ENCODE measurements around the gene LDB3.
A peak's percentile ranks its signal among the peaks of the same experiment; 100 is the strongest.

The LDB3 gene

GRCh38 chr10:86758189-86759072, 90.1 kb downstream of the LDB3 start:
- TF ChIP-seq CTCF (IDR thresholded peaks at IDR 0.05; ENCODE audit: low read depth, low read length, missing control alignments), result no peak
- no peak for DNase-seq (ENCODE audit: low read depth)
- H3K4me3 ChIP-seq (ENCODE audit: low read depth, low read length), result peak overlapping the region; percentile 63; the same call in 1 of the 2 replicates

- H3K4me3 ChIP-seq (ENCODE audit: low read depth, low read length), result no peak overlapping the region
- no peak for DNase-seq (ENCODE audit: low read depth)
These were observed 90.9 kb downstream of the LDB3 start for GRCh38 chr10:86759073-86759672.

GRCh38 chr10:86763404-86763803, 95.1 kb downstream of the LDB3 start:
- no peak for DNase-seq (ENCODE audit: low read depth)
- no peak overlapping the region for H3K4me3 ChIP-seq (ENCODE audit: low read depth, low read length)
- no peak for TF ChIP-seq CTCF (IDR thresholded peaks at IDR 0.05; ENCODE audit: low read depth, low read length, missing control alignments)

More at GRCh38 chr10:86759073-86759672, 90.9 kb downstream of the LDB3 start:
- no peak for TF ChIP-seq CTCF (IDR thresholded peaks at IDR 0.05; ENCODE audit: low read depth, low read length, missing control alignments)

- DNase-seq (ENCODE audit: low read depth), result no peak
- no peak for TF ChIP-seq CTCF (IDR thresholded peaks at IDR 0.05; ENCODE audit: low read depth, low read length, missing control alignments)
These were observed 97.2 kb downstream of the LDB3 start for GRCh38 chr10:86765548-86765947.

GRCh38 chr10:86768412-86769062, 100.2 kb downstream of the LDB3 start:
- no peak for TF ChIP-seq CTCF (IDR thresholded peaks at IDR 0.05; ENCODE audit: low read depth, low read length, missing control alignments)
- H3K4me3 ChIP-seq (ENCODE audit: low read depth, low read length), result no peak overlapping the region
- no peak for DNase-seq (ENCODE audit: low read depth)

More at GRCh38 chr10:86765548-86765947, 97.2 kb downstream of the LDB3 start:
- no peak overlapping the region for H3K4me3 ChIP-seq (ENCODE audit: low read depth, low read length)

- no peak for TF ChIP-seq CTCF (IDR thresholded peaks at IDR 0.05; ENCODE audit: low read depth, low read length, missing control alignments)
- no peak for DNase-seq (ENCODE audit: low read depth)
- H3K4me3 ChIP-seq (ENCODE audit: low read depth, low read length), result no peak overlapping the region
These were observed 101.7 kb downstream of the LDB3 start for GRCh38 chr10:86769991-86770390.

Data from GM12864 (cell line).